Mesothelial cell of epicardium (in vitro differentiated cells): ENCODE measurements around the gene BDH1. TPM values are rescaled to one million over a fixed set of nuclear protein-coding genes. Genes with fewer than 3 reads are reported as not detected.

ENCODE experiments used
- DNase-seq, 2 experiments: peaks; one replicate each; pipeline ENCODE4 v3.0.0; 2021; ENCODE audit warnings: low spot score in 2 of 2; ENCODE audit not compliant: unreplicated experiment in 2 of 2
- H3K27ac Mint-ChIP-seq: 2 replicates; pipeline ENCODE4 v1.8.0; 2021; ENCODE audit warnings: mixed read lengths
- H3K27me3 Mint-ChIP-seq: 2 replicates; pipeline ENCODE4 v1.8.0; 2021; ENCODE audit warnings: low read depth, mixed read lengths
- H3K36me3 Mint-ChIP-seq: 2 replicates; pipeline ENCODE4 v1.8.0; 2021; ENCODE audit warnings: mixed read lengths
- H3K4me1 Mint-ChIP-seq: 2 replicates; pipeline ENCODE4 v1.8.0; 2021; ENCODE audit warnings: mixed read lengths
- H3K4me3 Mint-ChIP-seq: 2 replicates; pipeline ENCODE4 v1.8.0; 2021; ENCODE audit warnings: mild to moderate bottlenecking, moderate library complexity, mixed read lengths
- H3K9me3 Mint-ChIP-seq: 2 replicates; pipeline ENCODE4 v1.8.0; 2021; ENCODE audit warnings: mixed read lengths
- total RNA-seq: library from RNA; stranded (reverse); gene quantifications from 3 replicates; pipeline ENCODE4 v1.2.1, GENCODE V29; 2021
- TF ChIP-seq, protein P1 (sequence below): fragments of 200-600 bp; sonication (generic); IDR thresholded peaks from one replicate; pipeline ENCODE4 v1.5.0; 2021; ENCODE audit warnings: antibody characterized with exemption; ENCODE audit not compliant: unreplicated experiment

BDH1 gene
- total RNA-seq, 1 donor from 2014 or later = 14.0 TPM

DNA sequence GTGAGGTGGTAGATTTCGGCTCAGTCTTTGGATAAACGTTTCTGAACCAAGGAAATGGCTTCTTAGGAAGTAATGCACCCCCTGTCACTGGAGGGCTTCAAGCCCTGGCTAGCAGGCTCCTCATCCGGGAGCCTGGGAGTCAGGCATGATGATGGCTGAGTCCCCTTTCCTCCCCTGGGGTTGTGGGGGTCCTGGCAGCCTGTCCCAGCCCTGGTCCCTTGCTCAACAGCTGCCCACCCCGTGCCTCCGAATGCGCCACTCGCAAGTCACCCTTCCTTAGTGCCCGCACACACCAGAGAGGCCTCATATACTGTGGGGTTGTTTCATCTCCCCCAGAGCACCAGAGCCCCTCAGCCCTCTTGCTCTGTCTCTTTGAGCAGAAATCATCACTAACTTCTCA is 48.2 kb downstream of the BDH1 start:
- Mint-ChIP-seq H3K4me3 (no peak overlapping the region), H3K27ac (no peak overlapping the region), H3K4me1 (peaks cover 30% of the 10 kb centered on the region), H3K36me3 (no peaks in the 10 kb centered on the region), H3K9me3 (no peaks in the 10 kb centered on the region), H3K27me3 (no peaks in the 10 kb centered on the region)
- TF ChIP-seq, protein P1, sequence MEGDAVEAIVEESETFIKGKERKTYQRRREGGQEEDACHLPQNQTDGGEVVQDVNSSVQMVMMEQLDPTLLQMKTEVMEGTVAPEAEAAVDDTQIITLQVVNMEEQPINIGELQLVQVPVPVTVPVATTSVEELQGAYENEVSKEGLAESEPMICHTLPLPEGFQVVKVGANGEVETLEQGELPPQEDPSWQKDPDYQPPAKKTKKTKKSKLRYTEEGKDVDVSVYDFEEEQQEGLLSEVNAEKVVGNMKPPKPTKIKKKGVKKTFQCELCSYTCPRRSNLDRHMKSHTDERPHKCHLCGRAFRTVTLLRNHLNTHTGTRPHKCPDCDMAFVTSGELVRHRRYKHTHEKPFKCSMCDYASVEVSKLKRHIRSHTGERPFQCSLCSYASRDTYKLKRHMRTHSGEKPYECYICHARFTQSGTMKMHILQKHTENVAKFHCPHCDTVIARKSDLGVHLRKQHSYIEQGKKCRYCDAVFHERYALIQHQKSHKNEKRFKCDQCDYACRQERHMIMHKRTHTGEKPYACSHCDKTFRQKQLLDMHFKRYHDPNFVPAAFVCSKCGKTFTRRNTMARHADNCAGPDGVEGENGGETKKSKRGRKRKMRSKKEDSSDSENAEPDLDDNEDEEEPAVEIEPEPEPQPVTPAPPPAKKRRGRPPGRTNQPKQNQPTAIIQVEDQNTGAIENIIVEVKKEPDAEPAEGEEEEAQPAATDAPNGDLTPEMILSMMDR = no peak
- DNase-seq = no peak

DNA sequence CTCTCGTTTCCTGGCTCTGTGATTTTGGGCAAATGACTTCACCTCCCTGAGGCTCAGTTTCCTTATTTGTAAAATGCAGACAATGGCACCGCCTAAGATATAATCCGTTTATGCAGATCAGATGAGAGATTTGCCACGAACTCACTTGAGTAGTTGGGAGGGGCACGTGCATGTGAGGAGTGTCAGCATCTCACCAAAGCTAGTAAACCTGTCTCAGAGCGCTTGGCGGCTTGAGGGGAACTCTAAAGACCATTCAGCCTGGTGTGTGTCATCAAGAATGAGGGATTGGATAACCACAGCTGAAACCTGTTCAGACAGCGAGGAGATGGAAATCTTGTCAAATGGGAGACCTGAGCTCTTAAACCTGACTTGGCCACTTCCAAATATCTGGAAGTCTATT is 48.7 kb downstream of the BDH1 start:
- DNase-seq = no peak
- peaks cover 30% of the 10 kb centered on the region for H3K4me1 Mint-ChIP-seq
- no peaks in the 10 kb centered on the region for H3K36me3 Mint-ChIP-seq
- TF ChIP-seq, protein P1 = no peak
- H3K27me3 Mint-ChIP-seq = no peaks in the 10 kb centered on the region
- no peak overlapping the region for H3K27ac Mint-ChIP-seq
- H3K4me3 Mint-ChIP-seq = no peak overlapping the region
- no peaks in the 10 kb centered on the region for H3K9me3 Mint-ChIP-seq

DNA sequence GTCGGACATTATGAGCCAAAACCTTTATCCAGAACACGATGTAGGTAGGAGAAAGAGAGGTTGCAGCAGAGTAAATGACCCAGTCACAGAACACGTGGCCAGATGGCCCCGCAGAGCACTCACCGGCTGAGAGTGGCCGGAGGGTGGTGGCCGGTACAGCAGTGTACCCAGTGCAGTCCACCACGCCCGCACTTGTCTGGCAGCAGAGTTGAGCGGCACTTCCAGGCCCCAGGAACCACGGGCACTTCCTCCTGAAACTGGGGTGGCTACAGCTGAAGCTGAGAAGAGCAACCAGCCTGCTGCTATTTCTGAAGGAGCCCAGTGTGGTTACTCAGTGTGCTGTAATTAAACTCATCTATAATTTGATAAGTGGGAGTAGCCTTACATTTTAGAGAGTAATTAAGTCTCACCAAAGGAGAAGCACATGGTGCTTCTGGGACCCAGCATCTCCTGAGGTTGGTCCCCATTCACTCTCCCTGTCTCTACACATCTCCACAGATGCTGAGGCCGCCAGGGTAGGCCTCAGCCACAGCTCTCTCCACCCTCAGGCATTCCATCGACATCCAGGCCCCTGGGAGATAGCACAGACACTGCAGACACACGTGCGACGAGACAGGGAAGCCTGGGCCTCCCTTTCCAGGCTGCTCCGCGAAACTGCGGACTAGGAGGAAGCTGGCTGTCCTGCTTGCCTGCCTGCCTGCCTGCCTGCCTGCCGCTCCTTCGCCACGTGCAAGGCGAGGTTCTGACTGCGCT is 49.8 kb downstream of the BDH1 start:
- H3K9me3 Mint-ChIP-seq = no peaks in the 10 kb centered on the region
- no peaks in the 10 kb centered on the region for H3K27me3 Mint-ChIP-seq
- TF ChIP-seq, protein P1 = no peak
- no peak overlapping the region for H3K27ac Mint-ChIP-seq
- no peak overlapping the region for H3K4me3 Mint-ChIP-seq
- no peak for DNase-seq
- H3K36me3 Mint-ChIP-seq = no peaks in the 10 kb centered on the region
- H3K4me1 Mint-ChIP-seq = peaks cover 30% of the 10 kb centered on the region

DNA sequence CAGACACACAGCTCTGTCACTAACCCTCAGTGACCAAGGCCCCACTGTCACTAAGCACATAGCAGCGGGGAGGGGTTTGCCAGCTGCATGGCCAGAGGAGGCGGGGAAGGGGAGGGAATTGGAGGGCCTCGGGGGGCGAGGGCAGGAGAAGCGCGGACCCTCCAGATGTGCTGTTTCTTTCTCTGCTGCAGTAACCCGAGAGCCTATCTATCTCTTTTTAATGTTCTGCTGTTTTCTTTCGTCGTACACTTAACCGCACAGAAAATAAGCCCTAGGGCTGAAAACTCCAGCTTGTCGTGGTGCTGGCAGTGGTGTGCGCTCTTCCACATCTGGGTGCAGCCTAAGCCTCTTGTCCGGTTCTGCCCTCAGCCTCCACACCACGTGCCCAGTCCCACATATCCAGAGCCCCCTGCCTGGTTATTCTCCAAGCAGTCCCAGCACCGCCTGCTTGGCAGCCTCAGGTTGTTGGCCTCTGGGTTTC is 51.1 kb downstream of the BDH1 start:
- Mint-ChIP-seq H3K27ac (no peak overlapping the region), H3K27me3 (no peaks in the 10 kb centered on the region), H3K4me1 (peaks cover 28% of the 10 kb centered on the region), H3K4me3 (no peak overlapping the region), H3K36me3 (no peaks in the 10 kb centered on the region), H3K9me3 (no peaks in the 10 kb centered on the region)
- no peak for DNase-seq
- TF ChIP-seq, protein P1 = no peak

DNA sequence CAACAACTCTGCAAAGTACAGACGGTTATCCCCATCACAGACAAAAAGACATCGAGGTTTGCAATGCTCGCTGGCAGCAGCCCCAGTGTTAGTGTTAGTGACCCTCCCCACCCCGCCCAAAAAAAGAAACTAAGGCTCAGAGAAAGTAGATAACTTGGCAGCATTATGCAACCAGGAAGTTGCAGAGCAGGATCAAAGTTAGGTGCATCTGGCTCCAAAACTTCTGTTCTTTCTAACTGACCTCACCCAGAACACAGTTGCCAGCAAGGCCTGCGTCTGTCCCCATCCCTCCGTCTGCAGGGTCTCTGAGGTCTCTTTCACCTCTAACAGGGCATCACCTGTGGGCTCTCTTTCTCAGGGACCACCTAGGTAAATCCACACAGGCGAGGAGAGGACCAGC is 51.5 kb downstream of the BDH1 start:
- no peaks in the 10 kb centered on the region for H3K9me3 Mint-ChIP-seq
- H3K27ac Mint-ChIP-seq = no peak overlapping the region
- H3K4me3 Mint-ChIP-seq = no peak overlapping the region
- TF ChIP-seq, protein P1 = no peak
- H3K4me1 Mint-ChIP-seq = peaks cover 26% of the 10 kb centered on the region
- no peaks in the 10 kb centered on the region for H3K27me3 Mint-ChIP-seq
- no peaks in the 10 kb centered on the region for H3K36me3 Mint-ChIP-seq
- no peak for DNase-seq
